GM12872 (cell line): ENCODE results near the gene MEGF9.

Experiments
- TF ChIP-seq, protein P1 (sequence below): IDR thresholded peaks from 3 replicates; pipeline ENCODE4 v1.5.1; 2011; ENCODE audit warnings: low read depth, mild to moderate bottlenecking, low read length, moderate library complexity; ENCODE audit not compliant: insufficient read depth

Gene MEGF9

GRCh38 chr9:120714088-120714845, at the start of gene MEGF9:
Gene MEGF9, minus strand, starts transcription at chr9:120714470. Its CDS starts 112 bp downstream, at chr9:120714358.
- TF ChIP-seq, protein P1, sequence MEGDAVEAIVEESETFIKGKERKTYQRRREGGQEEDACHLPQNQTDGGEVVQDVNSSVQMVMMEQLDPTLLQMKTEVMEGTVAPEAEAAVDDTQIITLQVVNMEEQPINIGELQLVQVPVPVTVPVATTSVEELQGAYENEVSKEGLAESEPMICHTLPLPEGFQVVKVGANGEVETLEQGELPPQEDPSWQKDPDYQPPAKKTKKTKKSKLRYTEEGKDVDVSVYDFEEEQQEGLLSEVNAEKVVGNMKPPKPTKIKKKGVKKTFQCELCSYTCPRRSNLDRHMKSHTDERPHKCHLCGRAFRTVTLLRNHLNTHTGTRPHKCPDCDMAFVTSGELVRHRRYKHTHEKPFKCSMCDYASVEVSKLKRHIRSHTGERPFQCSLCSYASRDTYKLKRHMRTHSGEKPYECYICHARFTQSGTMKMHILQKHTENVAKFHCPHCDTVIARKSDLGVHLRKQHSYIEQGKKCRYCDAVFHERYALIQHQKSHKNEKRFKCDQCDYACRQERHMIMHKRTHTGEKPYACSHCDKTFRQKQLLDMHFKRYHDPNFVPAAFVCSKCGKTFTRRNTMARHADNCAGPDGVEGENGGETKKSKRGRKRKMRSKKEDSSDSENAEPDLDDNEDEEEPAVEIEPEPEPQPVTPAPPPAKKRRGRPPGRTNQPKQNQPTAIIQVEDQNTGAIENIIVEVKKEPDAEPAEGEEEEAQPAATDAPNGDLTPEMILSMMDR: no peak

- TF ChIP-seq, protein P1: no peak
Observed at GRCh38 chr9:120761006-120761405, 46.7 kb upstream of the MEGF9 start.

- TF ChIP-seq, protein P1: no peak
Observed at GRCh38 chr9:120759755-120760400, 45.6 kb upstream of the MEGF9 start.

DNA sequence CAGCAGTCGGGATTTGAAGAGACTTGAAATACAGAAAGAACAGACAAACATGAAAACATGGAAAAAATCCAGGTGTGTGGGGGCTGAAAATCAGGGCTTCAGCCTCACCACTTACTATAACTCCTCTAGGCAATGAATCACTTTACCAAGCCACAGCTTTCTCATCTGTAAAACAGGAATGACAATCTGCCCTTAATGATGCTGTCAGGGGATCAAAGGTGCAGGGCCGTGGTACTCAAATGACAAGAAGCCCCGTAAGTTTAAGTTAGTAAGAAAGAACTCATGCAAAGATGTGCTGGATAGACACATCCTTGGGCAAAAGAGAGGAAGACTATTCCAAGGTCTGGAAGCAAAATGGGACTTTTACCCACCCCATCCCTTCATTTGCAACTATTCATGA, 44.3 kb upstream of the MEGF9 start:
- TF ChIP-seq, protein P1: no peak

GRCh38 chr9:120757026-120757913, 43.0 kb upstream of the MEGF9 start:
- TF ChIP-seq, protein P1: no peak

DNA sequence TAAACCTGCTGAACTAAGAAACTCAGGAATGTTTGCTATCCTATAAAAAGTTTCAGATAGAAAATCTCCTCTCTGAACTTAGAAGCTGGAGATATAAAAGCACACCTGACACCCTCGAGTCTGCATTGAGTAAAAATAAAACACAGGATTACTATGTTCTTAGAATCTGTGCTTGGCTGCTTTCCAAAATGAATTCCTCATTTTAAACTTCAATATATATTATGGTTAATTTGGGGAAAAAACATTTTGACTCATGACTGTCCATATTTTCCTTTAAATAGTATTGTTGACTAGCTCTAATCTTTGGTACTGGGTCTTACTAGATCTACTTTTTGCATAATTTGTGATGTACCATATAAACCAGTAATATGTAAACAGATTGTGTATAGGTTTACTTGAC, 42.3 kb upstream of the MEGF9 start:
- TF ChIP-seq, protein P1: no peak
